ENCODE measurements around the gene FOXN3. TPM values are rescaled to one million over a fixed set of nuclear protein-coding genes. Genes with fewer than 3 reads are reported as not detected.

FOXN3 gene
- polyA plus RNA-seq, 3 donors, result 38.7 to 57.4 (median 42.0) TPM

- H3K27ac ChIP-seq (ENCODE audit: low read depth in 1 of 2, low read length in 2 of 2), result peak overlapping the region; percentile 19 to 60
- no peaks in the 10 kb centered on the region for H3K27me3 ChIP-seq (ENCODE audit: control insufficient read depth in 2 of 2, insufficient read depth in 2 of 2, low read length in 2 of 2)
- peaks cover 0 to 2% (median 0%) of the 10 kb centered on the region in 7 donors for H3K9me3 Mint-ChIP-seq
- peaks cover 5 to 45% of the 10 kb centered on the region in 2 donors for H3K36me3 ChIP-seq (replicated peaks in 1 of 2; ENCODE audit: control insufficient read depth in 1 of 2, insufficient read depth in 2 of 2, low read length in 2 of 2)
- WGBS (ENCODE audit: insufficient coverage), result 94% methylated on average over 5 of the region's 7 CpGs
- H2AFZ ChIP-seq (ENCODE audit: insufficient read depth, low read depth, low read length, poor library complexity, severe bottlenecking), result no peak overlapping the region
- H3K27ac Mint-ChIP-seq, result peak overlapping the region in 6 of 7 donors; percentile 3 to 74 (median 46)
- no peak overlapping the region for H3K4me2 ChIP-seq (replicated peaks; ENCODE audit: extremely low read depth, low read length, poor library complexity, severe bottlenecking)
- peaks cover 17 to 20% of the 10 kb centered on the region in 2 donors for H3K4me1 ChIP-seq (ENCODE audit: control insufficient read depth in 1 of 2, insufficient read depth in 2 of 2, low read length in 2 of 2)
- H3K27me3 Mint-ChIP-seq (ENCODE audit: low read depth in 3 of 3), result no peaks in the 10 kb centered on the region
- no peak overlapping the region for H3K4me3 ChIP-seq (replicated peaks in 1 of 3; ENCODE audit: low read depth in 2 of 3, low read length in 3 of 3)
- TF ChIP-seq, protein P1, sequence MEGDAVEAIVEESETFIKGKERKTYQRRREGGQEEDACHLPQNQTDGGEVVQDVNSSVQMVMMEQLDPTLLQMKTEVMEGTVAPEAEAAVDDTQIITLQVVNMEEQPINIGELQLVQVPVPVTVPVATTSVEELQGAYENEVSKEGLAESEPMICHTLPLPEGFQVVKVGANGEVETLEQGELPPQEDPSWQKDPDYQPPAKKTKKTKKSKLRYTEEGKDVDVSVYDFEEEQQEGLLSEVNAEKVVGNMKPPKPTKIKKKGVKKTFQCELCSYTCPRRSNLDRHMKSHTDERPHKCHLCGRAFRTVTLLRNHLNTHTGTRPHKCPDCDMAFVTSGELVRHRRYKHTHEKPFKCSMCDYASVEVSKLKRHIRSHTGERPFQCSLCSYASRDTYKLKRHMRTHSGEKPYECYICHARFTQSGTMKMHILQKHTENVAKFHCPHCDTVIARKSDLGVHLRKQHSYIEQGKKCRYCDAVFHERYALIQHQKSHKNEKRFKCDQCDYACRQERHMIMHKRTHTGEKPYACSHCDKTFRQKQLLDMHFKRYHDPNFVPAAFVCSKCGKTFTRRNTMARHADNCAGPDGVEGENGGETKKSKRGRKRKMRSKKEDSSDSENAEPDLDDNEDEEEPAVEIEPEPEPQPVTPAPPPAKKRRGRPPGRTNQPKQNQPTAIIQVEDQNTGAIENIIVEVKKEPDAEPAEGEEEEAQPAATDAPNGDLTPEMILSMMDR (IDR thresholded peaks at IDR 0.05), result no peak
- H3K36me3 Mint-ChIP-seq, result peaks cover 34 to 53% of the 10 kb centered on the region in 2 donors
- H3K9me3 ChIP-seq (replicated peaks in 1 of 2; ENCODE audit: control insufficient read depth in 1 of 2, insufficient read depth in 1 of 2, low read length in 2 of 2), result no peaks in the 10 kb centered on the region
- peaks cover 58% of the 10 kb centered on the region for H3K4me1 Mint-ChIP-seq
- intact Hi-C loops (cut with micrococcal nuclease), result no loop called here
- peaks cover 99% of the 10 kb centered on the region for H3K79me2 ChIP-seq (ENCODE audit: insufficient read depth, low read length)
- no peak for DNase-seq
- H3K9ac ChIP-seq (ENCODE audit: insufficient read depth, low read length, poor library complexity, severe bottlenecking), result no peak overlapping the region
- peaks cover 100% of the 10 kb centered on the region for H4K20me1 ChIP-seq (ENCODE audit: insufficient read depth, low read length)
- no peak overlapping the region for H3K4me3 Mint-ChIP-seq
Measured at GRCh38 chr14:89399157-89399556, 17.9 kb downstream of the FOXN3 start.

- intact Hi-C loops (cut with micrococcal nuclease), result no loop called here
- Histone ChIP-seq H3K27me3 (ENCODE audit: control insufficient read depth in 2 of 2, insufficient read depth in 2 of 2, low read length in 2 of 2) (no peaks in the 10 kb centered on the region), H3K4me3 (replicated peaks in 1 of 3; ENCODE audit: low read depth in 2 of 3, low read length in 3 of 3) (no peak overlapping the region), H4K20me1 (ENCODE audit: insufficient read depth, low read length) (peaks cover 100% of the 10 kb centered on the region), H3K4me2 (replicated peaks; ENCODE audit: extremely low read depth, low read length, poor library complexity, severe bottlenecking) (no peak overlapping the region), H3K27ac (ENCODE audit: low read depth in 1 of 2, low read length in 2 of 2) (peak overlapping the region in 1 of 2 donors; percentile 66), H3K79me2 (ENCODE audit: insufficient read depth, low read length) (peaks cover 99% of the 10 kb centered on the region), H3K4me1 (ENCODE audit: control insufficient read depth in 1 of 2, insufficient read depth in 2 of 2, low read length in 2 of 2) (peaks cover 17 to 20% of the 10 kb centered on the region in 2 donors), H3K9ac (ENCODE audit: insufficient read depth, low read length, poor library complexity, severe bottlenecking) (no peak overlapping the region), H2AFZ (ENCODE audit: insufficient read depth, low read depth, low read length, poor library complexity, severe bottlenecking) (no peak overlapping the region), H3K36me3 (replicated peaks in 1 of 2; ENCODE audit: control insufficient read depth in 1 of 2, insufficient read depth in 2 of 2, low read length in 2 of 2) (peaks cover 2 to 39% of the 10 kb centered on the region in 2 donors), H3K9me3 (replicated peaks in 1 of 2; ENCODE audit: control insufficient read depth in 1 of 2, insufficient read depth in 1 of 2, low read length in 2 of 2) (no peaks in the 10 kb centered on the region)
- peaks cover 0 to 2% (median 0%) of the 10 kb centered on the region in 7 donors for H3K9me3 Mint-ChIP-seq
- 19% methylated on average over 3 of the region's 3 CpGs for WGBS (ENCODE audit: insufficient coverage)
- no peaks in the 10 kb centered on the region for H3K27me3 Mint-ChIP-seq (ENCODE audit: low read depth in 3 of 3)
- TF ChIP-seq, protein P1 (IDR thresholded peaks at IDR 0.05), result no peak
- H3K36me3 Mint-ChIP-seq, result peaks cover 30 to 50% of the 10 kb centered on the region in 2 donors
- no peak overlapping the region for H3K4me3 Mint-ChIP-seq
- peak overlapping the region; percentile 30 to 80 (median 75) for H3K27ac Mint-ChIP-seq
- H3K4me1 Mint-ChIP-seq, result peaks cover 64% of the 10 kb centered on the region
- peak in 2 of 3 donors; percentile 41 to 66 for DNase-seq
Measured at GRCh38 chr14:89397569-89398230, 19.3 kb downstream of the FOXN3 start.

Data from CD14-positive monocyte (primary cell).